HepG2 (cell line): ENCODE data around the gene DTD2. TPM values are rescaled to one million over a fixed set of nuclear protein-coding genes. Genes with fewer than 3 reads are reported as not detected.
A peak's percentile ranks its signal among the peaks of the same experiment; 100 is the strongest.

Experiments
- AKNA ChIP-seq: sonication (generic); formaldehyde crosslinking; IDR thresholded peaks from 2 replicates; pipeline ENCODE4 v1.4.0; 2020; ENCODE audit warnings: missing genetic modification reagents, borderline replicate concordance
- GABPB1 ChIP-seq: IDR thresholded peaks from 2 replicates; pipeline ENCODE4 v1.6.1; 2016; ENCODE audit warnings: mild to moderate bottlenecking, missing genetic modification reagents, moderate library complexity, missing compliant biosample characterization
- JARID2 ChIP-seq: sonication (generic); formaldehyde crosslinking; IDR thresholded peaks from 2 replicates; pipeline ENCODE4 v1.8.1; 2023; ENCODE audit warnings: missing genetic modification reagents, inconsistent platforms; ENCODE audit not compliant: insufficient replicate concordance
- MAZ ChIP-seq, 2 experiments: sonication (generic) in 1 of 2; formaldehyde crosslinking in 1 of 2; IDR thresholded peaks; 2 replicates each; pipeline versions ENCODE4 v1.5.0 to v1.6.1; 2012 to 2020; ENCODE audit warnings: low read depth in 2 of 2, mild to moderate bottlenecking in 2 of 2, borderline replicate concordance in 1 of 2, improper control_type of control experiment in 1 of 2, low read length in 1 of 2, missing genetic modification reagents in 1 of 2, moderate library complexity in 1 of 2
- MEIS2 ChIP-seq: sonication (generic); formaldehyde crosslinking; IDR thresholded peaks from 2 replicates; pipeline ENCODE4 v1.9.0; 2021; ENCODE audit warnings: mild to moderate bottlenecking, missing genetic modification reagents
- SALL1 ChIP-seq: sonication (generic); formaldehyde crosslinking; IDR thresholded peaks from 2 replicates; pipeline ENCODE4 v1.8.0; 2022; ENCODE audit warnings: mild to moderate bottlenecking, missing genetic modification reagents
- SSRP1 ChIP-seq: IDR thresholded peaks from 2 replicates; pipeline ENCODE4 v1.6.1; 2016; ENCODE audit warnings: control low read depth
- THAP8 ChIP-seq: sonication (generic); formaldehyde crosslinking; IDR thresholded peaks from 2 replicates; pipeline ENCODE4 v1.5.1; 2020; ENCODE audit warnings: missing genetic modification reagents, mild to moderate bottlenecking, borderline replicate concordance
- TRIM22 ChIP-seq: fragments of 450-650 bp; IDR thresholded peaks from 2 replicates; pipeline ENCODE4 v1.6.1; 2017
- ZEB1 ChIP-seq: IDR thresholded peaks from 2 replicates; pipeline ENCODE4 v1.6.1; 2012; ENCODE audit warnings: mild to moderate bottlenecking, low read depth, inconsistent platforms; ENCODE audit not compliant: insufficient replicate concordance
- ZNF296 ChIP-seq: sonication (generic); formaldehyde crosslinking; conservative IDR thresholded peaks from 2 replicates; pipeline ENCODE4 v1.5.0; 2020; ENCODE audit warnings: mild to moderate bottlenecking, missing genetic modification reagents
- ZNF331 ChIP-seq: sonication (generic); formaldehyde crosslinking; IDR thresholded peaks from 2 replicates; pipeline ENCODE4 v1.4.0; 2020; ENCODE audit warnings: missing genetic modification reagents
- ZNF407 ChIP-seq: sonication (generic); formaldehyde crosslinking; IDR thresholded peaks from one replicate; pipeline ENCODE4 v1.5.1; 2020; ENCODE audit warnings: mild to moderate bottlenecking, missing genetic modification reagents; ENCODE audit errors: not compliant biosample characterization
- ZNF432 ChIP-seq: sonication (generic); formaldehyde crosslinking; IDR thresholded peaks from 2 replicates; pipeline ENCODE4 v1.5.0; 2020; ENCODE audit warnings: missing genetic modification reagents, mild to moderate bottlenecking, borderline replicate concordance
- polyA plus RNA-seq, 8 experiments: library from polyadenylated mRNA; depleted of rRNA in 3 of 8; stranded (reverse) in 7 of 8; unstranded in 1 of 8; fragments of >200 nt; fragmentation: Illumina TruSeq in 4 of 8; extraction: Trizol in 4 of 8; gene quantifications; 2 replicates each; pipeline versions ENCODE4 v1.2.1 to v1.2.3, GENCODE V29; 2011 to 2016; ENCODE audit warnings: low read depth in 4 of 8, missing spikeins in 1 of 8, mixed read lengths in 1 of 8; ENCODE audit not compliant: insufficient read depth in 1 of 8
- total RNA-seq, 5 experiments: library from RNA; depleted of rRNA; stranded (reverse); fragments of >200 nt; fragmentation: Illumina TruSeq; extraction: Trizol; gene quantifications; 2 replicates each; pipeline ENCODE4 v1.2.3, GENCODE V29; 2016; ENCODE audit warnings: low read depth in 1 of 5

The DTD2 gene
- total and polyA plus RNA-seq, 2 of the 13 experiments (the other 11 are each of a cell fraction or from before 2014, with no cell fraction given), result 22.3 to 49.8 TPM

GRCh38 chr14:31419967-31420318 lies 37.4 kb downstream of the DTD2 start (continued):
- TF ChIP-seq TRIM22, result no peak
- no peak for TF ChIP-seq JARID2 (CRISPR knock-in tag)
- TF ChIP-seq ZNF331 (CRISPR knock-in tag), result peak; percentile 17; the same call in 1 of the 2 replicates
- TF ChIP-seq GABPB1 (CRISPR knock-in tag), result no peak
- TF ChIP-seq MAZ (IDR thresholded peaks at IDR 0.05; ENCODE audit: borderline replicate concordance, low read depth, low read length), result no peak
- TF ChIP-seq MAZ (CRISPR knock-in tag; IDR thresholded peaks at IDR 0.05; ENCODE audit: low read depth), result no peak
- TF ChIP-seq AKNA (CRISPR knock-in tag), result peak; percentile 19; the same call in 1 of the 2 replicates
- TF ChIP-seq SALL1 (CRISPR knock-in tag), result no peak
- peak; percentile 100 for TF ChIP-seq ZEB1
- TF ChIP-seq ZNF407 (CRISPR knock-in tag), result no peak
- TF ChIP-seq SSRP1 (CRISPR knock-in tag), result no peak
- no peak for TF ChIP-seq THAP8 (CRISPR knock-in tag)
- peak; percentile 94 for TF ChIP-seq ZNF296
- TF ChIP-seq ZNF432 (CRISPR knock-in tag), result no peak
- peak; percentile 45 for TF ChIP-seq MEIS2 (CRISPR knock-in tag)
